Transverse colon (tissue), 4 donors: ENCODE results near the gene STK24. TPM values are rescaled to one million over a fixed set of nuclear protein-coding genes. Genes with fewer than 3 reads are reported as not detected.

ENCODE experiments used
- DNase-seq: peaks from one replicate; pipeline ENCODE4 v3.0.0-alpha.2; 2019
- H3K27ac ChIP-seq, 4 donors: fragments of 200-600 bp; sonication (generic); 2 replicates each; pipeline ENCODE4 v1.5.1; 2016 to 2018; ENCODE audit warnings: inconsistent platforms in 4 of 4
- H3K27me3 ChIP-seq: fragments of 200-600 bp; sonication (generic); 2 replicates; pipeline ENCODE4 v1.5.1; 2017; ENCODE audit warnings: inconsistent platforms
- H3K36me3 ChIP-seq, 4 donors: fragments of 200-600 bp; sonication (generic); 2 replicates each; pipeline ENCODE4 v1.5.1; 2017 to 2019; ENCODE audit warnings: inconsistent platforms in 4 of 4
- H3K4me1 ChIP-seq, 4 donors: fragments of 200-600 bp; sonication (generic); 2 replicates each; pipeline ENCODE4 v1.5.1; 2017 to 2020; ENCODE audit warnings: inconsistent platforms in 4 of 4
- H3K4me3 ChIP-seq, 4 donors: fragments of 200-600 bp; sonication (generic); 1 replicate in 1 of 4; 2 replicates in 3 of 4; pipeline versions ENCODE4 v1.5.1 to v1.6.1; 2017 to 2019; ENCODE audit warnings: inconsistent platforms in 4 of 4
- H3K9me3 ChIP-seq, 2 donors: fragments of 200-600 bp; sonication (generic); 2 replicates each; pipeline ENCODE4 v1.5.1; 2017 to 2019; ENCODE audit warnings: inconsistent platforms in 2 of 2
- CTCF ChIP-seq, 5 experiments: fragments of 200-600 bp in 3 of 5; fragments of 450-650 bp in 2 of 5; sonication (generic) in 3 of 5; IDR thresholded peaks; 1 replicate in 2 of 5; 2 replicates in 3 of 5; pipeline ENCODE4 v1.5.1; 2016 to 2017; ENCODE audit warnings: antibody characterized with exemption in 5 of 5, inconsistent platforms in 3 of 5, mild to moderate bottlenecking in 2 of 5, moderate library complexity in 1 of 5
- EP300 ChIP-seq: sonication (generic); formaldehyde crosslinking; IDR thresholded peaks from one replicate; pipeline ENCODE4 v1.6.1; 2017; ENCODE audit warnings: antibody characterized with exemption, low read depth
- POLR2A ChIP-seq: fragments of 450-650 bp; IDR thresholded peaks from one replicate; pipeline ENCODE4 v1.6.1; 2016; ENCODE audit warnings: antibody characterized with exemption, mild to moderate bottlenecking, moderate library complexity
- POLR2AphosphoS5 ChIP-seq, 3 donors: sonication (generic); formaldehyde crosslinking; IDR thresholded peaks; one replicate each; pipeline ENCODE4 v1.6.1; 2016; ENCODE audit warnings: antibody characterized with exemption in 3 of 3
- WGBS, 2 donors: methylation state at CpG; one replicate each; pipeline ENCODE4 v1.1.5; 2018; ENCODE audit warnings: low coverage in 1 of 2; 5-methylcytosine and 5-hydroxymethylcytosine counted together
- in situ Hi-C, 4 donors: fragments of 200-750 bp; cut with MboI; loops; one replicate each; pipeline versions ENCODE4 v1.15.0 to v1.15.1; 2017; ENCODE audit warnings: low sequenced_read_pairs in 3 of 4, low pct_ligation_motif_present in 1 of 4, low pct_unique_long_range_greater_than_20kb in 1 of 4
- intact Hi-C: fragments of 100-400 bp; cut with DNase I; formaldehyde crosslinking; loops from one replicate; pipeline ENCODE4 v1.15.1; 2023; ENCODE audit warnings: low total_unique reads
- total RNA-seq, 4 donors: library from RNA; depleted of rRNA; stranded (reverse); fragments of >200 nt; gene quantifications; one replicate each; pipeline ENCODE4 v1.1.0, GENCODE V29; 2016

STK24 gene
- total RNA-seq, 4 donors from 2014 or later, result 87.2 to 152 (median 131) TPM

GRCh38 chr13:98557937-98558792, 18.7 kb downstream of the STK24 start:
- no peak for DNase-seq
- in situ Hi-C loops (no loop called here), intact Hi-C loops (no loop called here)
- Histone ChIP-seq H3K27me3 (no peaks in the 10 kb centered on the region), H3K27ac (peak overlapping the region in 3 of 4 donors; percentile 30 to 56 (median 56)), H3K9me3 (no peaks in the 10 kb centered on the region), H3K4me1 (peaks cover 37 to 85% (median 58%) of the 10 kb centered on the region in 4 donors), H3K36me3 (no peaks in the 10 kb centered on the region), H3K4me3 (no peak overlapping the region)
- TF ChIP-seq CTCF (IDR thresholded peaks at IDR 0.05) (no peak), POLR2A (no peak), EP300 (no peak), POLR2AphosphoS5 (IDR thresholded peaks at IDR 0.05) (no peak)
- WGBS, 2 donors, result 59 to 69% methylated on average over 9 to 10 of the region's 10 CpGs

GRCh38 chr13:98556968-98557631, 19.8 kb downstream of the STK24 start:
- TF ChIP-seq POLR2AphosphoS5 (IDR thresholded peaks at IDR 0.05) (no peak), CTCF (IDR thresholded peaks at IDR 0.05) (peak in 4 of 5 experiments; percentile 8 to 54 (median 28)), POLR2A (no peak)
- intact Hi-C loops, result no loop called here
- no peaks in the 10 kb centered on the region for H3K36me3 ChIP-seq
- no peaks in the 10 kb centered on the region for H3K27me3 ChIP-seq
- H3K4me1 ChIP-seq, result peaks cover 33 to 76% (median 48%) of the 10 kb centered on the region in 4 donors
- DNase-seq, result no peak
- no peak overlapping the region for H3K4me3 ChIP-seq
- in situ Hi-C loops, result no loop called here
- H3K27ac ChIP-seq, result no peak overlapping the region
- WGBS, 2 donors, result 82% methylated on average over 10 of the region's 10 CpGs; no CpG with 5 or more reads in 1 of the 2 donors
- no peaks in the 10 kb centered on the region for H3K9me3 ChIP-seq

GRCh38 chr13:98556142-98556816, 20.6 kb downstream of the STK24 start:
- no peak overlapping the region for H3K27ac ChIP-seq
- in situ Hi-C loops (no loop called here), intact Hi-C loops (no loop called here)
- no peak for DNase-seq
- H3K4me1 ChIP-seq, result peaks cover 30 to 70% (median 41%) of the 10 kb centered on the region in 4 donors
- H3K4me3 ChIP-seq, result no peak overlapping the region
- H3K9me3 ChIP-seq, result no peaks in the 10 kb centered on the region
- no peak for TF ChIP-seq EP300
- no peak for TF ChIP-seq CTCF (IDR thresholded peaks at IDR 0.05)
- no peak for TF ChIP-seq POLR2AphosphoS5 (IDR thresholded peaks at IDR 0.05)
- TF ChIP-seq POLR2A, result no peak
- 82 to 95% methylated on average over 5 to 8 of the region's 8 CpGs for WGBS, 2 donors
- H3K27me3 ChIP-seq, result no peaks in the 10 kb centered on the region
- H3K36me3 ChIP-seq, result no peaks in the 10 kb centered on the region

- WGBS, 2 donors, result 74 to 81% methylated on average over 3 of the region's 3 CpGs
These were observed 27.1 kb downstream of the STK24 start for GRCh38 chr13:98549728-98550317.

More at GRCh38 chr13:98549728-98550317, 27.1 kb downstream of the STK24 start:
- no peak for DNase-seq
- in situ Hi-C loops (no loop called here), intact Hi-C loops (no loop called here)
- peaks cover 9 to 61% (median 16%) of the 10 kb centered on the region in 4 donors for H3K4me1 ChIP-seq
- H3K4me3 ChIP-seq, result no peak overlapping the region
- no peaks in the 10 kb centered on the region for H3K27me3 ChIP-seq
- H3K27ac ChIP-seq, result peak overlapping the region in 1 of 4 donors; percentile 27
- no peaks in the 10 kb centered on the region for H3K36me3 ChIP-seq
- TF ChIP-seq POLR2A (no peak), POLR2AphosphoS5 (IDR thresholded peaks at IDR 0.05) (no peak), EP300 (no peak), CTCF (IDR thresholded peaks at IDR 0.05) (no peak)
- no peaks in the 10 kb centered on the region for H3K9me3 ChIP-seq
